Epithelial cell of proximal tubule (primary cell): ENCODE measurements around the gene AKT3. TPM values are rescaled to one million over a fixed set of nuclear protein-coding genes. Genes with fewer than 3 reads are reported as not detected.

Experiments
- DNase-seq: peaks from one replicate; pipeline ENCODE4 v3.0.0-alpha.2; 2011; ENCODE audit warnings: low read depth
- H3K4me3 ChIP-seq: 2 replicates; pipeline ENCODE4 v1.5.1; 2011; ENCODE audit warnings: low read depth, mild to moderate bottlenecking, low read length
- CTCF ChIP-seq: conservative IDR thresholded peaks from 2 replicates; pipeline ENCODE4 v1.5.1; 2012; ENCODE audit warnings: low read depth, mild to moderate bottlenecking, low read length
- total RNA-seq: library from RNA; depleted of rRNA; stranded (reverse); fragments of >200 nt; gene quantifications from 2 replicates; pipeline ENCODE4 v1.2.3, GENCODE V29; 2015

The AKT3 gene
- total RNA-seq, 1 donor from 2014 or later, result 12.2 TPM

GRCh38 chr1:243558576-243558975 is 291.5 kb downstream of the AKT3 start:
- no peak overlapping the region for H3K4me3 ChIP-seq
- DNase-seq, result no peak
- no peak for TF ChIP-seq CTCF

DNA sequence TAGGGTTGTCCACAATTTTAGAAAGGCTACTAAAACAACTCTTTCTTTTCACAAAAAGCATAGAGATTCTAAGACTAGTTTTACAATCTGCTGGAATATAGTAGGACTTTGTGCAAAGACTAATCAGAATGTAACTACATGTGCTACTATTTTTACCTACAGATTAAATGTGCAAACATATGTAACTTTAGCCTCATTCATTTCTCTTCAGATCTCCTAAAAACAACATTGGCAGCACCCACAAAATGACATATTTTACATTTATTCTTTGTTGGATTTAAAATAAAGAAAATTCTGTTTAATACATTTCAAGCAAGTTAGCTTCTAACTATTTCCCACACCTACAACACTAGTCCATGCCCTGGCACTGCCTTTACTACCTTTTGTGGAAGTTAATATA is 292.2 kb downstream of the AKT3 start:
- no peak for TF ChIP-seq CTCF
- H3K4me3 ChIP-seq, result no peak overlapping the region
- DNase-seq, result no peak

GRCh38 chr1:243554686-243555085 is 295.4 kb downstream of the AKT3 start:
- TF ChIP-seq CTCF, result no peak
- H3K4me3 ChIP-seq, result no peak overlapping the region
- no peak for DNase-seq

DNA sequence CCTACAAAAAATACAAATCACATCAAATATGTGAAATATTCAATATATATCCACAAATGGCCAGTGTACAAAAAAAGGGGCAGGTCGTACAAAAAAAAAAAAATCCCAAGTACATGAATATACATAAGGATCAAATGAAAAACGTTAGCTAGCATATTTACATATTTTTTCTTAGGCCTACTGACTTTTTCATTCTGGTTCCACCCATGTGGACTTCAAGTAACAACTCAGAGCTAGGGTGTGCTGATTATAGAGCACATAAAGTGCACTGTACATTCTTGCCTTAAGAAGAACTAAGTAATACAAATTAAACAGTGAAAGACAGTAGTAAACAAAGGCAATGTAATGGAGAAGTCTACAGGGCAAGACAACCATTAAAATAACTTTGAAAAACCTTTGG is 297.0 kb downstream of the AKT3 start:
- TF ChIP-seq CTCF, result no peak
- H3K4me3 ChIP-seq, result no peak overlapping the region
- DNase-seq, result no peak

- no peak for TF ChIP-seq CTCF
- no peak for DNase-seq
Observed at GRCh38 chr1:243550276-243550675, 299.8 kb downstream of the AKT3 start.

GRCh38 chr1:243549791-243550190 is 300.3 kb downstream of the AKT3 start:
- no peak for TF ChIP-seq CTCF
- no peak for DNase-seq
- no peak overlapping the region for H3K4me3 ChIP-seq

More at GRCh38 chr1:243550276-243550675, 299.8 kb downstream of the AKT3 start:
- H3K4me3 ChIP-seq, result no peak overlapping the region

DNA sequence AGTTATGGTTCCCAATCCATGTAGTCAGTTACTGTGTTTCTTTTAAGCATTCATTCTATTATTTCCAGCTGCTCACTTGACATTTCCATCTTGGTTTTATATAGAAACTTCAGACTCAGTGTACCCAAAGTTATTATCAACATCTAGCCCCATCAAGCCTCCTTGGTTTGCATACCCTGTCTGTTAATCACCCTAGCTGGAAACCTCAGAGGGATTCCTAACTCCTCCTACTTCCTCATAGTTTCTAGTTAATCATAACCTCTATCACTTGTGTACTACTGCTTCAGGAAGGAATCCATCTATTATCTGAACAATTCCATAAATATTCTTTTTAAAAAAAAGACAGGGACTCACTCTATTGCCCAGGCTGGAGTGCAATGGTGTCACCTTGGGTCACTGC is 300.9 kb downstream of the AKT3 start:
- no peak overlapping the region for H3K4me3 ChIP-seq
- TF ChIP-seq CTCF, result no peak
- DNase-seq, result peak; percentile 59
